ENCODE measurements around the gene NFE2L1.

Gene NFE2L1

GRCh38 chr17:48048384-48049126 is 396 bp downstream of the NFE2L1 start:
- DNase-seq (ENCODE audit: low read depth), result peak; percentile 90

DNA sequence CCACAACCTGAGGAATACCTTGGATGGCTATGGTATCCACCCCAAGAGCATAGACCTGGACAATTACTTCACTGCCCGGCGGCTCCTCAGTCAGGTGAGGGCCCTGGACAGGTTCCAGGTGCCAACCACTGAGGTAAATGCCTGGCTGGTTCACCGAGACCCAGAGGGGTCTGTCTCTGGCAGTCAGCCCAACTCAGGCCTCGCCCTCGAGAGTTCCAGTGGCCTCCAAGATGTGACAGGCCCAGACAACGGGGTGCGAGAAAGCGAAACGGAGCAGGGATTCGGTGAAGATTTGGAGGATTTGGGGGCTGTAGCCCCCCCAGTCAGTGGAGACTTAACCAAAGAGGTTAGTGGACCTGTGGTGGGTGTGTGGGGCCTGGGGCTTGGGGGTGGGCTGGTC is 3.1 kb downstream of the NFE2L1 start:
- DNase-seq (ENCODE audit: low read depth), result no peak

DNA sequence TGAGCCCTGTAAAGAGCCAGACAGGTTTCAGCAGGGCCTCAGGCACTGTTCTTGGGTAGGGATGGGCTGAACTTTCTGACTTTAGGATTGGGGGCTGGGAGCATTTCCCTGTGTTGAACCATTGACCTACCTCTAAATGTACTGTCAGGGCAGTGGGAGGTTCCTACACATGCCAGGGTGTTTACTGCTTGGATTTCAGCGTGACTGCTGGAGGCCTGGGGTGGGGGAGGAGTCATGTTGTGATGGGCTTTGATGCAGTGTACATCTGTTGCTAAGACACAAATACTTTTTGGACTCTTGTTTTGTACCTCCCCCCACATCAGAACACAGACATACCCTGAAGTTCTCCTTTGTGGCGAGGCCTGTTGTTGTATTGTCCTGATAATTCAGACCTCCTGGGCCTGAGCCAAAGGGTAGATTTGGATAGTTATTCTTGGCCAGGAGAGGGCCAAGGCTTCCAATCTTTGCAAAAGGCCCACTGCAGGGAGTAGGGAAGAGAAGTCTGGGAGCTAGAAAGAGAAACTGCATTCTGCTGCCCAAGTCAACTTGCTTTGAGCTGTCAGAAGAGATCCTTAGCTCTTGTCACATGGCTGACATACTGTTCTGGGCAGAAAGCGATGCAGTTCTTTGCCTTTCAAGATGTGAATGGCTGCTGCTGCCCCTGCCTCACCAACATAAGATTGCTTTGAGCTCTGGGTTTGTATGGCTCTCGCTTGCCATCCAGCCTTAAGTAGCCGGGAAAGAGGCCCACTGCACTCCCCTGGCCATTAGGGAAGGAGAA is 3.7 kb downstream of the NFE2L1 start:
- DNase-seq (ENCODE audit: low read depth), result peak; percentile 97

DNA sequence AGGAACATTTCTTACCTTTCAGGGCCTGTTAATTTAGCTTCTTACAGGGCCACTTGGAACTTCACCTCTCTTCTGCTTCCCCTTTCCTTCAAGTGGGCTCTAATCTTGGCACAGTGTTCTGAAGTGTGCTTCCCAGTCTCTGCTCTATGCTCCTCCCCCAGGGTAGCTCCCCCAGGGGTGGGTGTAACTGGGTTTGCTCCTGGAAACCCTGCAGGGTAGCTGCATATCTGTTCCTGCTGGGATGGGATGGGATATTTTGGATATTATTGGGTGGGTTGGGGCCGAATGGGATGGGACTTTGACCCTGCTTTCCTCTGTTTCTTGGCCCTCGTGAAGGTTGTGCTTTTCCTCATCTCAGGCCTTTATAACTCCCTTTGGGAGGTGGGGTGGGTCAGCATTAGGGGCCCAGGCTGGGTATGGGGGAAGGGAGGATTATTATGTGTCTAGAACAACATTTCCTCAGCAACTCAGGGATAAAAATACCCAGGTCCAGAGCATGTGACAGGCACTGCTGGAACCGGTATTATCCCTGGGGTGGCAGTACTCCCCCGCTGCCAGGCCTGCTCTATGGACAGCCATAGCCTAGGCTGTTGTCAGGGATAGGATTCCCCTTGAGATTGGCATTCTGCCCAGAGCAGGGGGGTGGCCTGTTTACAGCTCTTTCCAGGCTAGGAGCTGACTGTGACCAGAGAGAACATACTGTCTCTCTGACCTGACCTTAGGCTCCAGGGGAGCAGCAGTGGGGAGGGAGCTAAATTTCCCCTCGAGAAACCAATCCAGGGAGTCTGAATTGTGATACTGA is 5.0 kb downstream of the NFE2L1 start:
- DNase-seq (ENCODE audit: low read depth), result peak; percentile 80

GRCh38 chr17:48053758-48054237 is 5.6 kb downstream of the NFE2L1 start:
- DNase-seq (ENCODE audit: low read depth), result no peak

DNA sequence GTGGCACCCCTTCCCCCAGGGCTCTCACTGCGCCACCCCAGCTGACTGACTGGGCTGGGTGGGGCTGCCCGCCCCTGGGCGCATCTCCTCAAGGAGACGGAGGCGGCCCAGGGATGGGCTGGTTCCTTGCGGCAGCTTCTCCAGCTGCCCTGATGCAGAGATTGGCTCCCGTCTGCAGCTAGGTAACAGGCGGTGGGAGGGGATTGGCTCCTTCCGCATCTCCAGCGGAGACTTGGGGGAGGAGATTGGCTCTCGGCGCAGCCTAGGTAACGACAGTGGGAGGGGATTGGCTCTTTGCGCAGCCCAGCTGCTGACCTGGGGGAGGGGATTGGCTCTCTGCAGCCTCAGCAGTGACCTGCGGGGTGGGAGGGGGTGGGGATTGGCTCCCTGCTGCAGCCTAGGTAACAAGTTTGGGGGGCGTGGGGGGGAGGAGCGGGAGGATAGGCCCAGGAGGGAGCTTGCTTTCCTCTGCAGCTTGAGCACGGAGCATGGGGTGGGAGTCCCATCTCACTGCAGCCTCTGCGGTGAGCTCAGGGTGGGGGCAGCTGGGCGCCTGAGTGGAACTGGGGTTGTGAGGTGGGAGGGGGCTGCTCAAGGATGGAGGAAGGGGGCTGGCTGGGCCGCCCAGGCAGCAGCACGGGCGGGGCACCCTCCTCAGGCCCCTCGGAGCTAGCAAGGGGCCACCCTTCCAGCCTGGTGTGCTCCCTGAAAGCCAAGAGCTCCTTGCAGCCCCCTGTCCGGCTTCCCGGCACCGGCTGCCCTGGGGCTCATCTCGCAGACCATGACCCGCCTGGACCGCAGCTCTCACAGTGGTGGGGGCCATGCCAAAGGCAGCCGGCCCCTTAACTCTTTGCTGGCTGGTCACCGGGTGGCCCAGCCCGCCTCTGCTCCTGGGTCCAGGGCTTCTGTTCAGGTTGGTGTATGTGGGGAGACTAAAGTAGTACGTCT is 6.4 kb downstream of the NFE2L1 start:
- DNase-seq (ENCODE audit: low read depth), result peak; percentile 95

DNA sequence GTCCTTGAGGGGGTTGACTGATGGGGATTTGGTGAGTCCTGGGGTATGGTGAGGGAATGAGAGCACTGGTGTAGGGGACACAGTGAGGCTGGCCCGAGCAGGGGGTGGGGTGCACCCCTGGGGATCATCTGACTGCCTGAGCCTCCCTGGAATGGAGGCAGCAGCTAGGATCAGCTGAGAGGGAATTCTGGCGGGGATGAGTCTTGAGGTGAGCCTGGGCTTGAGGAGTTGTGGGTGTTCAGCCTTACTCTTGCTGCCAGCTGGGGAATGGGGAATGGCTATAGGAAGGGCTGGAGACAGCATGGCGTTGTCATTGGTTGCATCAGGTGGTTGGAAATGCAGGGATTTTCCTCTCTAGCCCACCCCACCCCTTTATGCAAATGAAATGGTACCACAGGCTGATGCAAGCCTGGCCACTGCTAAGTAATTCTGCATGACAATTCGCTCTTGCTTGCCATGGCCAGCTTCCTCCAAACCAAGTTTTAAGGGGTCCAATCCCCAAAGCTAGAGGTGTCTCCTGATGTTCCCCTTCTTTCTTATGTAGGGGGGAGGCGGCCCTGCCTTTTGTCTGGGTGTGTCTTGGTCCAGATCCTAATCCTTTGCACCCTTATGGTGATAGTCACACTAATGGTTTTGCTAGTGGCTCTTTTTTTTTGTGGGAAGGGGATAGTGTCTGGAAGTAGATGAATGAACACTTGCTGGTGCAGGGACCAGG is 7.5 kb downstream of the NFE2L1 start:
- DNase-seq (ENCODE audit: low read depth), result peak; percentile 56

GRCh38 chr17:48056246-48056745 is 8.1 kb downstream of the NFE2L1 start:
- no peak for DNase-seq (ENCODE audit: low read depth)

DNA sequence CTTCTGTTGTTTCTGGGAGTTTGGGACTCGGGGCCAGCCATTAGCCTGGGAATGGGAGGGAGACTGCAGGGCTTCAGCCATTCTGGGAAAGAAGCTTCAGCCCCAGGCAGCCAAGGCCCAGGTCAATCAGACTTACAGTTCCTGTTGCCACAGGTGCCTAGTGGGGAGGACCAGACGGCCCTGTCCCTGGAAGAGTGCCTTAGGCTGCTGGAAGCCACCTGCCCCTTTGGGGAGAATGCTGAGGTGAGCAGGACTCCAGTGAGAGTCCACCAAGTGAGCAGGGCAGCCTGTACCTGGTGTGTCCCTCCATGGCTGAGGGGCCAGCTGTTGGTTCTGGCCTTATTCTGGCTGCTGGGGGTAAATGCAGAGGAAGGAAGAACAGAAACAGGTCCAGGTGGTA is 8.7 kb downstream of the NFE2L1 start:
- DNase-seq (ENCODE audit: low read depth), result no peak

DNA sequence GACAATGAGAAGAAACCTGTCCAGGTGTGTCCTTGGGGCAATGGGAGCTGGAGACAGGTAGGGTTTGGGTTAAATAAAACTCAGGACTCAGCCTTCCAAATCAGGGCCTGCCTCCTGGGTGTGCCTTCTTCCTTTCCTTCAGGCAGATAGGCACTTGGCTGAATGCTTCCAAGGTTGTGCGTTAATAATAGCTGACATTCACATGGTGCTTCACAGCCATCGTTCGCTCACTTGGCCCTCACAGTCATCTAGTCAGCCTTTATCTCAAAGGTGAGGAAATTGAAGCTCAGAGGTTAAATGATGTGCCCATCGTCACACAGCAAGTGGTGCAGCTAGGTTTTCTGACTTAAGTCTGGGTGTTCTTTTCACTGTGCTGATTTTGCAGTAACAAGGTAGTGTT is 9.5 kb downstream of the NFE2L1 start:
- no peak for DNase-seq (ENCODE audit: low read depth)

- DNase-seq (ENCODE audit: low read depth), result no peak
Observed at GRCh38 chr17:48058393-48059124, 10.4 kb downstream of the NFE2L1 start.

- no peak for DNase-seq (ENCODE audit: low read depth)
Observed at GRCh38 chr17:48059125-48059668, 11.0 kb downstream of the NFE2L1 start.

DNA sequence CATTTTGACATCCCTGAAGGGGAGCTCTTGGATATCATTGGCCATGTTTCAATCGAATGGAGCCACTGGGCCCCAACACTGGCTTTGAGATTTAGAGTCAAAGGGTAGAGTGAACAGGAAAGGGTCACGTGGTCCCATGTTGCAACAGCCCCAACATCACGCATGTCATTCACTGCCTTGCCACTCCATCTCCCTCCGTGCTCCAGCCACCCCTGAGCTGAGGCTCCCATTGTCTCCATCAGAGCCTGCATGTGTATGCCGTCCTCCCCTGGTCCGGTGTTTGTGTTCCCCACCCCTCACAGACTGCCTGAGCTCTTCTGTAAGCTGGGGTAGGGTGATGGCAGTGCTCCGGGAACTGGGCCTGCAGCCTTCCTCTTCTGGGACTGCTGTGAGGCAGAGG is 12.1 kb downstream of the NFE2L1 start:
- no peak for DNase-seq (ENCODE audit: low read depth)

- DNase-seq (ENCODE audit: low read depth), result no peak
Observed at GRCh38 chr17:48062273-48062672, 14.1 kb downstream of the NFE2L1 start.

- no peak for DNase-seq (ENCODE audit: low read depth)
Observed at GRCh38 chr17:48064638-48065037, 16.5 kb downstream of the NFE2L1 start.

DNA sequence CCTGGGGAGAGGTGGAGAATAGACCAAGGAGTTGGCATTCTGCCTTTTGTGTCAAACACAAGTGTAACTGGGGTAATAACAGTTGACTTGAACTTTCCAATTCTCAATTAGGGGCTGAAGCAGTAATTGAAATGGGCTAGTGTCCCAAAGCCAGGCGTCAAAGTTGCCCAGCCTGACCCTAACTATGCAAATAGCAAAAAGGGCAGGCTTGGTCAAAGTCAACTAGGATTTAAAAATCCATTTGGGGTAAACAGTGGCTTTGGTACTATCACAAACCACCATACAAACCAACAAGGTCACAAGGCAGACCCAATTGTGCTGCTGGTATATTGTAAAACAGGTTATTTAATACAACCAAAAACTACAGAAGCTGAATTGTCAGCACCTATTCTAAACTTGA is 18.0 kb downstream of the NFE2L1 start:
- DNase-seq (ENCODE audit: low read depth), result no peak

- no peak for DNase-seq (ENCODE audit: low read depth)
Observed at GRCh38 chr17:48066656-48067055, 18.5 kb downstream of the NFE2L1 start.

GRCh38 chr17:48067245-48067644 is 19.1 kb downstream of the NFE2L1 start:
- no peak for DNase-seq (ENCODE audit: low read depth)

DNA sequence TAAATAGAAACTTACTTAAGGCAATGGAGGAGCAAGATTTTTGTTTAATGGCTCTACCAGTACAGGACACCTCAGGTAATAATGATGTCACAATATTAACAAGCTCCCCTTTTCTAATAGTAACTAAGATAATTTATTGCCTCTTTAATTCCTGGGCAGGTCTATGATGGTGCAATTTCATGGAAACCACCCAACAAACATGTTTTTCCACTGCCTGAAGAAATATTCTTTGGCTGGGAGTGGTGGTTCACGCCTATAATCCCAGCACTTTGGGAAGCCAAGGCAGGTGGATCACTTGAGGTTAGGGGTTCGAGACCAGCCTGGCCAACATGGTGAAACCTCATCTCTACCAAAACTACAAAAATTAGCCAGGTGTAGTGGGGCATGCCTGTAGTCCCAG is 19.6 kb downstream of the NFE2L1 start:
- peak; percentile 49 for DNase-seq (ENCODE audit: low read depth)
